HEK293 (cell line): ENCODE measurements around the gene BBS9.
A peak's percentile ranks its signal among the peaks of the same experiment; 100 is the strongest.

Experiments used
- CTCF ChIA-PET: fragments of 350-600 bp; formaldehyde crosslinking; extraction: SDS; loops from one replicate; lab custom pipeline; 2021; ENCODE audit warnings: antibody characterized with exemption; lab: Yijun Ruan, JAX
- POLR2A ChIA-PET: fragments of 300-600 bp; formaldehyde crosslinking; extraction: SDS; loops from one replicate; lab custom pipeline; 2020; ENCODE audit warnings: antibody characterized with exemption, inconsistent platforms; lab: Yijun Ruan, JAX
- H3K27ac ChIP-seq: fragments of 200-500 bp; sonication (Bioruptor generic); 2 replicates; pipeline ENCODE4 v1.5.1; 2014; ENCODE audit warnings: low read depth, low read length, control low read depth, inconsistent platforms; ENCODE audit errors: extremely low read depth
- H3K36me3 ChIP-seq, 2 experiments: fragments of 200-500 bp in 1 of 2; sonication (Bioruptor generic) in 1 of 2; 1 replicate in 1 of 2; 2 replicates in 1 of 2; pipeline ENCODE4 v1.5.1; 2014 to 2017; ENCODE audit warnings: inconsistent platforms in 2 of 2, low read length in 2 of 2; ENCODE audit not compliant: control insufficient read depth in 2 of 2, insufficient read depth in 1 of 2
- H3K4me1 ChIP-seq: fragments of 200-500 bp; sonication (Bioruptor generic); 2 replicates; pipeline ENCODE4 v1.5.1; 2014; ENCODE audit warnings: mild to moderate bottlenecking, low read length, inconsistent platforms; ENCODE audit not compliant: control insufficient read depth, insufficient read depth
- H3K4me3 ChIP-seq: 2 replicates; pipeline ENCODE4 v1.5.1; 2011; ENCODE audit warnings: low read depth, mild to moderate bottlenecking, control low read depth, low read length, moderate library complexity
- H3K9me3 ChIP-seq: fragments of 200-500 bp; sonication (Bioruptor generic); 2 replicates; pipeline ENCODE4 v1.5.1; 2014; ENCODE audit warnings: low read depth, low read length, inconsistent platforms; ENCODE audit not compliant: control insufficient read depth, insufficient read depth
- GLIS2 ChIP-seq: fragments of 450-650 bp; formaldehyde crosslinking; IDR thresholded peaks from 2 replicates; pipeline ENCODE4 v1.5.1; 2016; ENCODE audit warnings: missing biosample characterization, missing genetic modification characterization
- RBAK ChIP-seq: fragments of 450-650 bp; formaldehyde crosslinking; IDR thresholded peaks from 2 replicates; pipeline ENCODE4 v1.5.1; 2016; ENCODE audit warnings: missing biosample characterization, missing genetic modification characterization
- SCRT2 ChIP-seq: fragments of 450-650 bp; formaldehyde crosslinking; IDR thresholded peaks from 2 replicates; pipeline ENCODE4 v1.5.1; 2016; ENCODE audit warnings: missing biosample characterization, missing genetic modification characterization
- TCF7L2 ChIP-seq: IDR thresholded peaks from 2 replicates; pipeline ENCODE4 v1.6.1; 2011; ENCODE audit warnings: low read depth, mild to moderate bottlenecking, inconsistent platforms, low read length, moderate library complexity, borderline replicate concordance
- ZEB2 ChIP-seq: fragments of 450-650 bp; formaldehyde crosslinking; IDR thresholded peaks from 2 replicates; pipeline ENCODE4 v1.5.1; 2016; ENCODE audit warnings: missing biosample characterization, missing genetic modification characterization
- ZNF341 ChIP-seq: fragments of 450-650 bp; formaldehyde crosslinking; IDR thresholded peaks from 2 replicates; pipeline ENCODE4; 2016; ENCODE audit warnings: low read depth, missing biosample characterization, missing genetic modification characterization
- ZNF416 ChIP-seq: fragments of 450-650 bp; formaldehyde crosslinking; IDR thresholded peaks from 2 replicates; pipeline ENCODE4 v1.5.1; 2016; ENCODE audit warnings: missing biosample characterization, missing genetic modification characterization
- ZNF544 ChIP-seq: fragments of 450-650 bp; formaldehyde crosslinking; IDR thresholded peaks from 2 replicates; pipeline ENCODE4 v1.5.0; 2017; ENCODE audit warnings: missing biosample characterization, missing genetic modification characterization
- ZNF561 ChIP-seq: fragments of 450-650 bp; IDR thresholded peaks from 2 replicates; pipeline ENCODE4 v1.5.1; 2018; ENCODE audit warnings: missing biosample characterization, missing genetic modification characterization, borderline replicate concordance
- ZNF707 ChIP-seq: fragments of 450-650 bp; formaldehyde crosslinking; IDR thresholded peaks from 2 replicates; pipeline ENCODE4 v1.5.1; 2016; ENCODE audit warnings: missing biosample characterization, missing genetic modification characterization
- ZNF747 ChIP-seq: fragments of 450-650 bp; formaldehyde crosslinking; IDR thresholded peaks from 2 replicates; pipeline ENCODE4 v1.5.1; 2016; ENCODE audit warnings: missing biosample characterization, missing genetic modification characterization
- ZNF785 ChIP-seq: fragments of 450-650 bp; formaldehyde crosslinking; IDR thresholded peaks from 2 replicates; pipeline ENCODE4 v1.5.1; 2016; ENCODE audit warnings: missing biosample characterization, missing genetic modification characterization
- ZNF843 ChIP-seq: fragments of 450-650 bp; formaldehyde crosslinking; IDR thresholded peaks from 2 replicates; pipeline ENCODE4 v1.5.1; 2016; ENCODE audit warnings: missing biosample characterization, missing genetic modification characterization
- ZSCAN30 ChIP-seq: fragments of 450-650 bp; IDR thresholded peaks from 2 replicates; pipeline ENCODE4 v1.5.1; 2018; ENCODE audit warnings: missing biosample characterization, mild to moderate bottlenecking, missing genetic modification characterization, moderate library complexity
- TF ChIP-seq, protein P1 (sequence below): fragments of 450-650 bp; formaldehyde crosslinking; IDR thresholded peaks from 2 replicates; pipeline ENCODE4 v1.5.1; 2016; ENCODE audit warnings: missing biosample characterization, missing genetic modification characterization
- TF ChIP-seq, protein P2 (sequence below): fragments of 450-650 bp; formaldehyde crosslinking; IDR thresholded peaks from 2 replicates; pipeline ENCODE4 v1.5.1; 2016; ENCODE audit warnings: missing biosample characterization, missing genetic modification characterization
- TF ChIP-seq, protein P3 (sequence below): fragments of 450-650 bp; formaldehyde crosslinking; IDR thresholded peaks from 2 replicates; pipeline ENCODE4 v1.5.1; 2016; ENCODE audit warnings: missing biosample characterization, missing genetic modification characterization, borderline replicate concordance

The BBS9 gene

DNA sequence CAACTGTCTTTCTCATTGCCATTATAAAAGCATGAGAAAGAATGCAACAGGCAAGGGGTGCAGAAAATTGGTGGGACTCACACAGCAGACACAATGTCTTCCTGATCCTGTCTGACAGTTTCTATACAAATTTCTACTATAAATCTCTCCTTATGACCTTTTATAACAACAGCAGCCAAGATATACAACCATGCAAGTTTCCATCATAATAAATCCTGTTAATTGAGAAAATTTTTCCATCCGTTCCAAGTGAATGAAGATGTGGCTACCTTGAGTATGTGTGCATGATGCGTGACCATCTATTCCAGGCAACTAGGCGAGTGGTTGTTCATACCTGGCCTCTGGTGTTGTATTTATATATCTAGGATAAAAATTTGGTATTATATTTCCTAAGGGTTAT lies 216.7 kb downstream of the BBS9 start (continued):
- TF ChIP-seq, protein P1, sequence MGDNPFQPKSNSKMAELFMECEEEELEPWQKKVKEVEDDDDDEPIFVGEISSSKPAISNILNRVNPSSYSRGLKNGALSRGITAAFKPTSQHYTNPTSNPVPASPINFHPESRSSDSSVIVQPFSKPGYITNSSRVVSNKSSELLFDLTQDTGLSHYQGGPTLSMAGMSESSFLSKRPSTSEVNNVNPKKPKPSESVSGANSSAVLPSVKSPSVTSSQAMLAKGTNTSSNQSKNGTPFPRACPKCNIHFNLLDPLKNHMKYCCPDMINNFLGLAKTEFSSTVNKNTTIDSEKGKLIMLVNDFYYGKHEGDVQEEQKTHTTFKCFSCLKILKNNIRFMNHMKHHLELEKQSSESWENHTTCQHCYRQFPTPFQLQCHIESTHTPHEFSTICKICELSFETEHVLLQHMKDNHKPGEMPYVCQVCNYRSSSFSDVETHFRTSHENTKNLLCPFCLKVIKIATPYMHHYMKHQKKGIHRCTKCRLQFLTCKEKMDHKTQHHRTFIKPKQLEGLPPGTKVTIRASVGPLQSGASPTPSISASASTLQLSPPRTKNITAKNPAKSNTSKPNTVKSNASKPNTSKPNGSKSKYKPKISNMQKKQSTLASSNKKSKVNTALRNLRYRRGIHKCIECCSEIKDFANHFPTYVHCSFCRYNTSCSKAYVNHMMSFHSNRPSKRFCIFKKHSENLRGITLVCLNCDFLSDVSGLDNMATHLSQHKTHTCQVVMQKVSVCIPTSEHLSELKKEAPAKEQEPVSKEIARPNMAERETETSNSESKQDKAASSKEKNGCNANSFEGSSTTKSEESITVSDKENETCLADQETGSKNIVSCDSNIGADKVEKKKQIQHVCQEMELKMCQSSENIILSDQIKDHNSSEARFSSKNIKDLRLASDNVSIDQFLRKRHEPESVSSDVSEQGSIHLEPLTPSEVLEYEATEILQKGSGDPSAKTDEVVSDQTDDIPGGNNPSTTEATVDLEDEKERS = no peak
- TF ChIP-seq, protein P2, sequence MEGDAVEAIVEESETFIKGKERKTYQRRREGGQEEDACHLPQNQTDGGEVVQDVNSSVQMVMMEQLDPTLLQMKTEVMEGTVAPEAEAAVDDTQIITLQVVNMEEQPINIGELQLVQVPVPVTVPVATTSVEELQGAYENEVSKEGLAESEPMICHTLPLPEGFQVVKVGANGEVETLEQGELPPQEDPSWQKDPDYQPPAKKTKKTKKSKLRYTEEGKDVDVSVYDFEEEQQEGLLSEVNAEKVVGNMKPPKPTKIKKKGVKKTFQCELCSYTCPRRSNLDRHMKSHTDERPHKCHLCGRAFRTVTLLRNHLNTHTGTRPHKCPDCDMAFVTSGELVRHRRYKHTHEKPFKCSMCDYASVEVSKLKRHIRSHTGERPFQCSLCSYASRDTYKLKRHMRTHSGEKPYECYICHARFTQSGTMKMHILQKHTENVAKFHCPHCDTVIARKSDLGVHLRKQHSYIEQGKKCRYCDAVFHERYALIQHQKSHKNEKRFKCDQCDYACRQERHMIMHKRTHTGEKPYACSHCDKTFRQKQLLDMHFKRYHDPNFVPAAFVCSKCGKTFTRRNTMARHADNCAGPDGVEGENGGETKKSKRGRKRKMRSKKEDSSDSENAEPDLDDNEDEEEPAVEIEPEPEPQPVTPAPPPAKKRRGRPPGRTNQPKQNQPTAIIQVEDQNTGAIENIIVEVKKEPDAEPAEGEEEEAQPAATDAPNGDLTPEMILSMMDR = no peak
- TF ChIP-seq, all 188 proteins: peak for 0

DNA sequence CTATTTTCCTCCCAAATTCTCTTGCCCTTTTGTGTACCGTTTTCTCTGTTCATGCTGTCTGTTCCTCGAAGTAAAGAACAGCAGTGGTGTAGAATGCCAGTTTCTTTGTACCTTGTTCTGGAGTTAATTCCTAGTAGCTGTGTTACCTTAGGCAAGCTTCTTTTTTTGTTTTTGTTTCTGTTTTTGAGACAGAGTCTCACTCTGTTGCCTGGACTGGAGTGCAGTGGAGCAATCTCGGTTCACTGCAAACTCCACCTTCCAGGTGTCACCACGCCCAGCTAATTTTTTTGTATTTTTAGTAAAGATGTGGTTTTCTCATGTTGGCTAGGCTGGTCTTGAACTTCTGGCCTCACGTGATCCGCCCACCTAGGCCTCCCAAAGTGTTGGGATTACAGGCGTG lies 221.2 kb downstream of the BBS9 start:
- TF ChIP-seq, protein P3, sequence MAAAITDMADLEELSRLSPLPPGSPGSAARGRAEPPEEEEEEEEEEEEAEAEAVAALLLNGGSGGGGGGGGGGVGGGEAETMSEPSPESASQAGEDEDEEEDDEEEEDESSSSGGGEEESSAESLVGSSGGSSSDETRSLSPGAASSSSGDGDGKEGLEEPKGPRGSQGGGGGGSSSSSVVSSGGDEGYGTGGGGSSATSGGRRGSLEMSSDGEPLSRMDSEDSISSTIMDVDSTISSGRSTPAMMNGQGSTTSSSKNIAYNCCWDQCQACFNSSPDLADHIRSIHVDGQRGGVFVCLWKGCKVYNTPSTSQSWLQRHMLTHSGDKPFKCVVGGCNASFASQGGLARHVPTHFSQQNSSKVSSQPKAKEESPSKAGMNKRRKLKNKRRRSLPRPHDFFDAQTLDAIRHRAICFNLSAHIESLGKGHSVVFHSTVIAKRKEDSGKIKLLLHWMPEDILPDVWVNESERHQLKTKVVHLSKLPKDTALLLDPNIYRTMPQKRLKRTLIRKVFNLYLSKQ (tag by site-specific recombination) = no peak
- TF ChIP-seq ZNF843 (tag by site-specific recombination) = no peak
- no peak for TF ChIP-seq RBAK (tag by site-specific recombination)
- TF ChIP-seq ZNF707 = no peak
- no peak for TF ChIP-seq ZNF341 (tag by site-specific recombination)
- no peak for TF ChIP-seq ZSCAN30 (tag by site-specific recombination)

DNA sequence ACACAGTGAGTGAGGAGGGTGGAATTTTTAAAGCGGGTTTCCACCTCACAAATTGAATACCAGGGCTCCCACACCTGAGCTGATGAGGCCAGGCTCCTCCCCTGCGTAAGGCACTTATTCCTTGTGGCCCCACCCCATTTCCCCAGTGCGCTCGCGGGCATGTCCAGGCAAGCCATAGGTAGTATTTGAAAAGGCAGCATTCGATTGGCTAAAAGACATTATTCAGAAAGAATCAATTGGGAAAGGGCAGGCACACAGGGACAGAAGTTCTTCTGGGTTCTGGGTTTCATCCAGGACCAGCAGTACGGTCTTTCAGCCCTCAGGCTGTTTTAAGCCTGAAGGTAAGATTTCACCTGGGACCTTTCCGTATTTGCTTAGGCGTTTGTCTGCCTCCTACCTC lies 222.3 kb downstream of the BBS9 start:
- Histone ChIP-seq H3K9me3 (no peaks in the 10 kb centered on the region), H3K27ac (no peak overlapping the region), H3K4me3 (no peak overlapping the region), H3K4me1 (no peaks in the 10 kb centered on the region), H3K36me3 (no peaks in the 10 kb centered on the region)
- ChIA-PET POLR2A (no interaction called here), CTCF (interaction anchor here (0.7 kb wide), 1 partner anchor 65 kb away, joined by 3 read pairs; no protein-coding TSS in a partner anchor)
- TF ChIP-seq ZNF416 = no peak
- no peak for TF ChIP-seq ZNF561
- no peak for TF ChIP-seq ZNF544 (tag by site-specific recombination)
- TF ChIP-seq SCRT2 (tag by site-specific recombination) = no peak
- no peak for TF ChIP-seq GLIS2
- TF ChIP-seq ZEB2 (tag by site-specific recombination) = no peak
- no peak for TF ChIP-seq TCF7L2
- TF ChIP-seq ZNF747 = no peak

More for the DNA sequence above, 221.2 kb downstream of the BBS9 start:
- Histone ChIP-seq H3K36me3 (no peaks in the 10 kb centered on the region), H3K9me3 (no peaks in the 10 kb centered on the region), H3K4me1 (no peaks in the 10 kb centered on the region), H3K27ac (no peak overlapping the region), H3K4me3 (no peak overlapping the region)
- CTCF ChIA-PET = interaction anchor here (0.8 kb wide), 1 partner anchor 632 kb away, joined by 10 read pairs; no protein-coding TSS in a partner anchor
- POLR2A ChIA-PET = no interaction called here

DNA sequence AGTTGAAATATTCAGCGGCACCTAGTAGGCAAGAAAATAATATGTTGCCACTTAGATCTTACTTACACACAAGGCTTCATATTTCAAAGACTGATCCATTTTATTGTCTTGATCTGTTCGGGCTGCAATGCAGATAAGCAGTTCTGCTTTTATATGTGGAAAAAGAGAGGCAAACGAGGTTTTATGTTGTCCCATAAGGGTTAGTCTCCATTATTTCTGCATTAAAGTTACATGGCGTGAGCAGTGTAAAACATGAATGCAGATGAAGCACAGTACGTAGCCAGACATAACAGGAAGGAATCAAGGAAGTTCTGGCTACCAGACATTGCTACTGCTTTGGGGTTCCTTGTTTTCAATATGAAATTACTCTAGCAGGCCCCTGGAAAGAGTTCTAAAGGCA lies 224.8 kb downstream of the BBS9 start:
- Histone ChIP-seq H3K36me3 (no peaks in the 10 kb centered on the region), H3K4me1 (no peaks in the 10 kb centered on the region), H3K9me3 (no peaks in the 10 kb centered on the region), H3K4me3 (no peak overlapping the region), H3K27ac (no peak overlapping the region)
- ChIA-PET POLR2A (no interaction called here), CTCF (no interaction called here)
- TF ChIP-seq ZNF785 (tag by site-specific recombination) (no peak), TCF7L2 (peak; percentile 29; the same call in 1 of the 2 replicates)
